ENCODE measurements around the gene GPRC6A.

DNA sequence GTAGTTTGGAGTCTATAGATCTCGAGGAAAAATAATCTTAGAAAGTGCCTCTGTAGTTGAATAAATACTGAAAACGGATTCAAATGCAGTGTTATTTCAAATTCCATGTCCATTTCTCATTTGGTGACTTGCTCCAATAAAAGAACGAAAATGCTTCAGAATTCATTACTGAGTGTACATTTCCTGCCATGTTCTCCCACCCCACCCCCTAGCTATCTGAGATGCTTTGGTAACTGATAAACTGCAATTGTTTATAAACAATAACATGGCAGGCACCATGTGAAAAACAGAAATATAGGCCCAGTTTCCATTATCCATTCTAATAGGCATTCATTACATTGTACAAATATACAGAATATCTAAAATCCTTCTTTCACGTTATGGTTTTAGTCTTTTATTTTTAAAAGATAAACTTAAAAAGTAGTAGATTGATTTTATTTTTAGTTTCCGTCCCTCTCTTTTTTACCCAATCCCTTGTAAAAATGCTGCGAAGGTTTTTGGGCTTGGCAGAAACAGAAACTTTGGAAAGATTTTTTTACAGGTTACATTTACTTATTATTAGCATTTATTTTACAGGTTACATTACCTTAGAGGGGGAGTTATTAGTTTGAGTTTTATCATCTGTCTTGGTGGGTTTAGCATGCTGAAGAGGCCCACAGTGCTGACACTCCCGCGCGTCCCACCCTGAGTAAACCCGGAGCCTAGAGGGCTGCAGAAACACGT, 64.8 kb downstream of the GPRC6A start:
- TF ChIP-seq, protein P1, sequence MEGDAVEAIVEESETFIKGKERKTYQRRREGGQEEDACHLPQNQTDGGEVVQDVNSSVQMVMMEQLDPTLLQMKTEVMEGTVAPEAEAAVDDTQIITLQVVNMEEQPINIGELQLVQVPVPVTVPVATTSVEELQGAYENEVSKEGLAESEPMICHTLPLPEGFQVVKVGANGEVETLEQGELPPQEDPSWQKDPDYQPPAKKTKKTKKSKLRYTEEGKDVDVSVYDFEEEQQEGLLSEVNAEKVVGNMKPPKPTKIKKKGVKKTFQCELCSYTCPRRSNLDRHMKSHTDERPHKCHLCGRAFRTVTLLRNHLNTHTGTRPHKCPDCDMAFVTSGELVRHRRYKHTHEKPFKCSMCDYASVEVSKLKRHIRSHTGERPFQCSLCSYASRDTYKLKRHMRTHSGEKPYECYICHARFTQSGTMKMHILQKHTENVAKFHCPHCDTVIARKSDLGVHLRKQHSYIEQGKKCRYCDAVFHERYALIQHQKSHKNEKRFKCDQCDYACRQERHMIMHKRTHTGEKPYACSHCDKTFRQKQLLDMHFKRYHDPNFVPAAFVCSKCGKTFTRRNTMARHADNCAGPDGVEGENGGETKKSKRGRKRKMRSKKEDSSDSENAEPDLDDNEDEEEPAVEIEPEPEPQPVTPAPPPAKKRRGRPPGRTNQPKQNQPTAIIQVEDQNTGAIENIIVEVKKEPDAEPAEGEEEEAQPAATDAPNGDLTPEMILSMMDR (IDR thresholded peaks at IDR 0.05), result no peak
- no peak for TF ChIP-seq POLR2A (IDR thresholded peaks at IDR 0.05)
